ENCODE data around the gene SLC6A12. TPM values are rescaled to one million over a fixed set of nuclear protein-coding genes. Genes with fewer than 3 reads are reported as not detected.

The SLC6A12 gene
- total RNA-seq, 4 donors from 2014 or later = 0.13 TPM; not detected in 3

- Histone ChIP-seq H3K4me1 (peaks cover 5 to 8% of the 10 kb centered on the region in 2 donors), H3K27ac (peak overlapping the region in 1 of 4 donors; percentile 4), H3K9me3 (no peaks in the 10 kb centered on the region), H3K36me3 (no peaks in the 10 kb centered on the region), H3K4me3 (no peak overlapping the region), H3K27me3 (peaks cover 0 to 6% (median 4%) of the 10 kb centered on the region in 3 donors)
- in situ Hi-C loops (cut with MboI; ENCODE audit: low sequenced_read_pairs in 4 of 4) = no loop called here
- no peak for TF ChIP-seq CTCF (IDR thresholded peaks at IDR 0.05 in 4 of 5, conservative IDR thresholded peaks at IDR 0.05 in 1 of 5)
- no peak for TF ChIP-seq POLR2A (IDR thresholded peaks at IDR 0.05)
- ATAC-seq = no peak
- no peak for DNase-seq
- intact Hi-C loops (cut with DNase I; ENCODE audit: low total_unique reads) = no loop called here
Observed at GRCh38 chr12:168763-169525, 45.0 kb downstream of the SLC6A12 start.

- Histone ChIP-seq H3K4me3 (no peak overlapping the region), H3K27me3 (peaks cover 0 to 6% (median 6%) of the 10 kb centered on the region in 3 donors), H3K4me1 (peaks cover 5 to 8% of the 10 kb centered on the region in 2 donors), H3K9me3 (no peaks in the 10 kb centered on the region), H3K27ac (peak overlapping the region in 1 of 4 donors; percentile 36), H3K36me3 (no peaks in the 10 kb centered on the region)
- in situ Hi-C loops (cut with MboI; ENCODE audit: low sequenced_read_pairs in 4 of 4) (no loop called here), intact Hi-C loops (cut with DNase I; ENCODE audit: low total_unique reads) (no loop called here)
- DNase-seq (no peak), ATAC-seq (no peak)
- TF ChIP-seq POLR2A (IDR thresholded peaks at IDR 0.05) (no peak), CTCF (IDR thresholded peaks at IDR 0.05 in 4 of 5, conservative IDR thresholded peaks at IDR 0.05 in 1 of 5) (no peak)
Observed at GRCh38 chr12:167959-168600, 45.9 kb downstream of the SLC6A12 start.

GRCh38 chr12:166425-167075 lies 47.4 kb downstream of the SLC6A12 start:
- no peak for ATAC-seq
- TF ChIP-seq CTCF (IDR thresholded peaks at IDR 0.05 in 4 of 5, conservative IDR thresholded peaks at IDR 0.05 in 1 of 5) = no peak
- no peak for TF ChIP-seq POLR2A (IDR thresholded peaks at IDR 0.05)
- in situ Hi-C loops (cut with MboI; ENCODE audit: low sequenced_read_pairs in 4 of 4) (no loop called here), intact Hi-C loops (cut with DNase I; ENCODE audit: low total_unique reads) (no loop called here)
- Histone ChIP-seq H3K27ac (peak overlapping the region in 2 of 4 donors; percentile 27 to 36), H3K4me1 (no peaks in the 10 kb centered on the region), H3K27me3 (peaks cover 0 to 6% (median 6%) of the 10 kb centered on the region in 3 donors), H3K4me3 (no peak overlapping the region), H3K9me3 (no peaks in the 10 kb centered on the region), H3K36me3 (no peaks in the 10 kb centered on the region)
- no peak for DNase-seq

- intact Hi-C loops (cut with DNase I; ENCODE audit: low total_unique reads) (no loop called here), in situ Hi-C loops (cut with MboI; ENCODE audit: low sequenced_read_pairs in 4 of 4) (no loop called here)
- DNase-seq (no peak), ATAC-seq (no peak)
- Histone ChIP-seq H3K4me1 (no peaks in the 10 kb centered on the region), H3K27me3 (peaks cover 0 to 6% (median 6%) of the 10 kb centered on the region in 3 donors), H3K36me3 (no peaks in the 10 kb centered on the region), H3K9me3 (no peaks in the 10 kb centered on the region), H3K27ac (no peak overlapping the region), H3K4me3 (no peak overlapping the region)
- TF ChIP-seq CTCF (IDR thresholded peaks at IDR 0.05 in 4 of 5, conservative IDR thresholded peaks at IDR 0.05 in 1 of 5) (no peak), POLR2A (IDR thresholded peaks at IDR 0.05) (no peak)
Observed at GRCh38 chr12:165862-166368, 48.0 kb downstream of the SLC6A12 start.

Measured in gastrocnemius medialis (tissue), 4 donors.